Hypothalamus (tissue), 51 donors: Measurements from ENCODE around the gene PCNX4.
A peak's percentile ranks its signal among the peaks of the same experiment; 100 is the strongest.
"Not testable (repeated sequence)": the region's sequence is repeated elsewhere in the genome, so short reads cannot be mapped to it uniquely, and the experiment has no call there.

Experiments
- DNase-seq, 51 donors: peaks; one replicate each; lab custom pipeline; 2025; lab: John Stamatoyannopoulos, UW

PCNX4 gene

DNA sequence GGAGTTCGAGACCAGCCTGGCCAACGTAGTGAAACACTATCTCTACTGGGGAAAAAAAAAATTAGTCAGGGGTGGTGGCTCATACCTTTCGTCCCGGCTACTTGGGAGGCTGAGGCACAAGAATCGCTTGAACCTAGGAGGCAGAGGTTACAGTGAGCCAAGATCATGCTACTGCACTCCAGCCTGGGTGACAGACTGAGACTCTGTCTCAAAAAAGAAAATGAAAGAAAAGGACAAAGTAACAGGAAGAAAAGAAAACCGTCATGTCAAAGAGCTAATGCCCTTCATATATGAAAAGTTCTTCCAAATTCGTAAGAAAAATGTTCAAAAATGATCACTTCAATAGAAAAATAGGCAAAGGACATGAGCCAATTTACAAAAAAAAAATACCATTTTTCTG lies 8.1 kb downstream of the PCNX4 start:
- DNase-seq = not testable (repeated sequence)

GRCh38 chr14:60101786-60102185 lies 10.1 kb downstream of the PCNX4 start:
- no peak for DNase-seq

- no peak for DNase-seq
Observed at GRCh38 chr14:60102389-60102788, 10.7 kb downstream of the PCNX4 start.

DNA sequence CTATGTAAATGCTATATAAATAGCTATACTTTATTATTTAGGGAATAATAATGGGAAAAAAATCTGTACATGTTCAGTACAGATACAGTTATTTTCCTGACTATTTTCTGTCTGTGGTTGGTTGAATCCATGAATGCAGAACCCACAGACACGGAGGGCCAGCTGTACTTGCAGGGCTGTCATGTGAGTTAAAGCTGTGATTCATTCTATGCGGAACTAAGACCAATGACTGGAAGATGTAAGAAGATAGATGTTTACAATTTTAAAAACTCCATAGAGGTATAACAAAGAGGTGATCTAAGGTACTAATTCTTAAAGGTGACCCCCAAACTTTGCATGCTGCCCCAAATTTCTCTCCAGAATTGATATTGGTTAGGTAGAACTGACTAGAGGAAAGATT lies 14.6 kb downstream of the PCNX4 start:
- peak in 10 of 51 donors; percentile 3 to 17 (median 10) for DNase-seq

- no peak for DNase-seq
Observed at GRCh38 chr14:60107477-60107876, 15.8 kb downstream of the PCNX4 start.

- DNase-seq = no peak
Observed at GRCh38 chr14:60111732-60112131, 20.0 kb downstream of the PCNX4 start.

- no peak for DNase-seq
Observed at GRCh38 chr14:60114881-60115280, 23.2 kb downstream of the PCNX4 start.

GRCh38 chr14:60116181-60116580 lies 24.5 kb downstream of the PCNX4 start:
- no peak for DNase-seq

GRCh38 chr14:60125918-60126317 lies 34.2 kb downstream of the PCNX4 start:
- no peak for DNase-seq

GRCh38 chr14:60133487-60133886 lies 41.8 kb downstream of the PCNX4 start:
- no peak for DNase-seq

DNA sequence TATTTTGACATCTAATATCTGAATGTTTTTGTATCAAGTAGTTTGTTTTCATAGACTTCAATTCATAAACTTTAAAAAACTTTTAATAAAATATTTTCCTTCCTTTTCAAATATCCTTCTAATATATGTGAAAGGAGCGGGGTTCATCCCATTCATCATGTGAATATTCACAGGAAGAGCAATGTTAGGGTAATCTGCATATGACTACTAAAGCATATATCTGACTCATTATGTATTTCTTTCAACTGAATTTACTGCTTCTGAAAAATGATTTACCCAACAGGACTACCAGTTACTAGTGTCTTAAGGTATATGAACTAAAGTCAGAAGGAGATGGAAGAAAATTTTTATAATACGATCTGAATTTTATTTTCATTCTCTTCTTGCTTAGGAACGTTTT lies 43.0 kb downstream of the PCNX4 start:
- no peak for DNase-seq

DNA sequence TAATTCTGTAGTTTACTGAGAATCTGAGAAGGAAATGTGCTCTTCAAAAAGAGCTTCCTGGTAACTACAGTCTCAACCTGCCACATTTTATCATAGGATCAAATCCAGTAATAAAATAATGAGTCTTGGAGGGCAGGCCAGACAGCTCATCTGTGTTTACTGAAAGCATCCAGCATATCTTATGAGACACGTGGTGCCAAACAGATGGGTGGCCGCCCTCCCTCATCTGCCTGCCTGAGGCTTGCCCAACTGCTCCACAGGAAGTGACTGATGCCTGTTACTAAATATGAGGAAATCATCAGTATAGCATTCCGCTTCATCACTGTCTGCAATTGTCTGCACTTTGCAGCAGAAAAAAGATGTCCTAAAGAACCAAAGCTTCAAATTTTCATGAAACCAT lies 60.0 kb downstream of the PCNX4 start:
- peak in 33 of 51 donors; percentile 3 to 68 (median 30) for DNase-seq

- no peak for DNase-seq
Observed at GRCh38 chr14:60153991-60154390, 62.3 kb downstream of the PCNX4 start.

DNA sequence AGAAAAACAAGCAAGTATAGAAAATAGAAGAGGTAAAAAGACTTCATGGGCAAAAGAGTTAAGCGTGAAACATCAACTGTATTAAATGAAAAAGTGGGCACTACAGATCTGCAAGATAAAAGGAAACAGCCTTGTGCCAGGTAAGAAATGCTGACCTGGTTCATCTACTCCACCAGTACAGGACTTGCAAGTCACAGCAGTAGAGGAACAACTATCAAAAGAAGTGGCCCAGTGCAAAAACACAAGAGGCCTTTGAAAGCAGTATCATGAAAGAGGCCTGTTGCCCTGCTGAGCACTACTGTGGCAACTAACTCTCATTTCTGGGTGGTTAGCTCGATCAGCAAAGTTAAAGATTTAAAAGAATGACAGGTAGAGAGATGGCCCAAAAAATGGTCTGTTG lies 62.9 kb downstream of the PCNX4 start:
- no peak for DNase-seq

DNA sequence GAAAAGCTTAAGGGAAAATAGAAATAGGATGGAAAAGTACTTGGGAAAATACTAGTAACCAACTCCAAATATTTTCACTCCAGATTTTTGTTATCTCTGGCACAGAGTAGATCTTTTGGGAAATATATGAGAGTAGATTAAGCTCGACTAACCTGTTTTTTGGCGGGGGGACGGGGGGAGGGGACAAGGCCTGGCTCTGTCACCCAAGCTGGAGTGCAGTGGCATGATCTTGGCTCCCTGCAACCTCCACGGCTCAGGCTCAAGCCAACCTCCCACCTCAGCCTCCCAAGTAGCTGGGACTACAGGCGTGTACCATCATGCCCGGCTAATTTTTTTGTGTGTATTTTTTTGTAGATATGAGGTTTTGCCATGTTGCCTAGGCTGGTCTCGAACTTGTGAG lies 68.7 kb downstream of the PCNX4 start:
- no peak for DNase-seq

DNA sequence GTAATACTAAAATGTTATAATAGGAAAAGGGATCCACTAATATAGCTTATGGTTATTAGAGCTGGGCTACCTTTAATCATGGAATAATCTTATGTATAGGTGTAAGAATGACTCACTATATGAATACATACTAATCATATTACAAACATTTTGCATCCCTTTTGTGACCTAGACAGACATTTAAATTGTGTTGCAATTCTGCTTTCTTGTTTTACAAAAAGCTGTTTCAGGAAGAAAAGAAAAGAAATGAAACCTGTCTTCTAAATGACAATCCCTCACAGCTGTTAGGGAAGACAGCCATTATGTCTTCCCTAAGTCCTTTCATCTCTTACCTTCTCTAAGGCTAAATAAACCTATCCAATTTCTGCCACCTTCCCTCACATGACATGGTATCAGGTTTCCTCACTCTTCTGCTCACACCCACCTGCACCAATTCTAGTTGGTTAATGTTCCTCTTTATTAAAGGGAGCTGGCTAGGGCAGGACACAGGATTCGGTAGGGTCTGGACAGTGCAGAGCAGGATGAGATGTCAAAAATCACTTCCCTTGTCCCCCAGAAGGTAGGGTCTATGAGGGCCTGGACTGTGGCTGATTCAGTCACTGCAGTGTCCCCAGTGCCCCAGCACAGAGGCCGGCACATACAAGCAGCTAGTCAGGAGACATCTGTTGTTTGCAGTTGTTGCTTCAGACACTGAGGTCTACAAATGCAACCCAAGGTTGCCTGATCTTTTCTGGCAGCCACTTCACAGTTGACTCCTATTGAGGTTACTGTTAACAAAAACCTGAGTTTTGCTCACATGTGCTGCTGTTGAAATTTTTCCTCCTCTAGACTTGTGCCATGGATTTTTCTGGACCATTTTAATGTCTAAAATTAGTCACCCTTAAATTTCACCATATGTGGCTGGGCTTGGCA lies 69.7 kb downstream of the PCNX4 start:
- no peak for DNase-seq

- DNase-seq = peak in 2 of 51 donors; percentile 4 to 15
Observed at GRCh38 chr14:60163693-60164092, 72.0 kb downstream of the PCNX4 start.

DNA sequence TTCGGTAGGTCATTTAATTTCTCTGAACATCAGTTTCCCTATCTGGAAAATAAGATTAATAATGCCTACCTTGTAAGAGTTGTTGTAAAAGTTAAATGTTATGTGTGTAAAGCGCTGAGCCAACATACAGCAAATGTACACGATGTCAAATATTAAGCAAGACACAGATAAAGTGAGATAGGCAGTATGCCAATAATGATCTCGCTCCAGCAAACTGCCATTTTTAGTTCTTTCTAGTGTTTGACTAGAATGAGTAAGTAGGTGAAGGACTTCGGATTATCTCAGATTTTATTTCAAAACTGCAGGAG lies 72.6 kb downstream of the PCNX4 start:
- DNase-seq = peak in 1 of 51 donors; percentile 86

GRCh38 chr14:60164712-60165546 lies 73.2 kb downstream of the PCNX4 start, which contains the start of gene DHRS7:
Gene DHRS7 (minus strand): TSS chr14:60165398. CDS start chr14:60165309, 89 bp downstream.
- DNase-seq = peak; percentile 30 to 94 (median 75)

DNA sequence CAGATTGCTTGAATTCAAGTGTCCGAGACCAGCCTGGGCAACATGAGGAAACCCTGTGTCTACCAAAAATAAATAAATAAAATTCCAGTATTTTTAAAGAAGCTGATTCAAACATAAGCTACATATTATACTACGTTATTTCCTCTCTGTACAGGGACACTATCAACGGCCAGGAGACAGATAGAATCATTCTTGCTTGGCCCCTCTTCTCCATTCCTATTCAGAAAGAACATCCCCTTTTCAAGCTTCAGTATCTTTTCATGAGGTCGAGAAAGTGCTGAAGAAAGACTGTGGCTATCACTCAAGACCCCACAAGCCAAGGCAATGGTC lies 73.8 kb downstream of the PCNX4 start:
- DNase-seq = peak in 1 of 51 donors; percentile 66

- peak in 1 of 51 donors; percentile 38 for DNase-seq
Observed at GRCh38 chr14:60166142-60166541, 74.4 kb downstream of the PCNX4 start.

DNA sequence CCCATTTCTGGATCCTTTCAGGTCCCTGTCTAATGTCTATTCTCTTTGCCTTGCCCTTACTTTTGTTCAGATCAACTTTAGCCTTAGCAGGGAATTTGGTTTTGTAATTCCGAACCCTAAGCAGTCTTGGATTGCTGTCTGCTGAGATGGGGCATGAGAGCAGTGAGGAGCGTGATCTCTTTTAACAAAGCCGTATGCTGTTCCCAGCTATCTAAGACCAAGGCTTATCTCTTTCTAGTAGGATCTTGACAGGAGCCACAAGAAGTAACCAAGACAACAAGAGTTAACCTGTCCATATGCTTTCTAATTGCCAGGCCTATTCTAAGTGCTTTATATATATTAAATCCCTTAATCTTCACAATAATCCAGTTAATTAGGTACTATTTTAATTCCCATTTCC lies 78.0 kb downstream of the PCNX4 start:
- no peak for DNase-seq
